ENCODE measurements around the gene COQ8B. TPM values are rescaled to one million over a fixed set of nuclear protein-coding genes. Genes with fewer than 3 reads are reported as not detected.

The COQ8B gene
- total RNA-seq, 1 experiment from 2014 or later: 19.5 TPM

- Histone ChIP-seq H4K20me1 (ENCODE audit: low read length) (no peaks in the 10 kb centered on the region), H3K9me3 (ENCODE audit: low read length) (no peaks in the 10 kb centered on the region), H3K4me2 (ENCODE audit: low read length) (no peak overlapping the region), H3K4me3 (ENCODE audit: low read length) (no peak overlapping the region), H3K9ac (ENCODE audit: low read length) (no peak overlapping the region), H3K79me2 (ENCODE audit: low read length) (peaks cover 10% of the 10 kb centered on the region), H2AFZ (ENCODE audit: low read length) (no peak overlapping the region), H3K27me3 (ENCODE audit: low read length) (no peaks in the 10 kb centered on the region), H3F3A (ENCODE audit: low read length, unreplicated experiment) (no peaks in the 10 kb centered on the region), H3K4me1 (ENCODE audit: insufficient read depth, low read length) (no peaks in the 10 kb centered on the region), H3K27ac (ENCODE audit: low read length) (no peak overlapping the region), H3K9me2 (replicated peaks; ENCODE audit: low read length) (no peaks in the 10 kb centered on the region), H3K36me3 (ENCODE audit: low read depth, low read length) (peaks cover 53% of the 10 kb centered on the region)
- BruUV-seq (replicated peaks): no TSS peak
- TF ChIP-seq EZH2phosphoT487 (IDR thresholded peaks at IDR 0.05; ENCODE audit: borderline replicate concordance, low read length) (no peak), CTCF (conservative IDR thresholded peaks at IDR 0.05; ENCODE audit: low read depth, low read length) (no peak), EZH2 (IDR thresholded peaks at IDR 0.05; ENCODE audit: low read length, unreplicated experiment) (no peak)
- intact Hi-C loops (cut with micrococcal nuclease): no loop called here
- DNase-seq: no peak
- ATAC-seq: no peak
- CTCF ChIA-PET: interaction anchor here (0.6 kb wide), 1 partner anchor 500 kb away, joined by 3 read pairs; no protein-coding TSS in a partner anchor
- POLR2A ChIA-PET (ENCODE audit: unreplicated experiment): interaction anchor here (0.5 kb wide), 1 partner anchor 42 kb away, joined by 3 read pairs; no protein-coding TSS in a partner anchor
Measured at GRCh38 chr19:40763526-40763925, 46.8 kb upstream of the COQ8B start.

- BruUV-seq (replicated peaks): no TSS peak
- Histone ChIP-seq H3K27me3 (ENCODE audit: low read length) (no peaks in the 10 kb centered on the region), H2AFZ (ENCODE audit: low read length) (no peak overlapping the region), H3K4me2 (ENCODE audit: low read length) (no peak overlapping the region), H3K4me3 (ENCODE audit: low read length) (no peak overlapping the region), H3K9me3 (ENCODE audit: low read length) (no peaks in the 10 kb centered on the region), H3K79me2 (ENCODE audit: low read length) (peaks cover 14% of the 10 kb centered on the region), H4K20me1 (ENCODE audit: low read length) (no peaks in the 10 kb centered on the region), H3K36me3 (ENCODE audit: low read depth, low read length) (peaks cover 57% of the 10 kb centered on the region), H3K4me1 (ENCODE audit: insufficient read depth, low read length) (no peaks in the 10 kb centered on the region), H3K27ac (ENCODE audit: low read length) (no peak overlapping the region), H3K9ac (ENCODE audit: low read length) (no peak overlapping the region), H3F3A (ENCODE audit: low read length, unreplicated experiment) (no peaks in the 10 kb centered on the region), H3K9me2 (replicated peaks; ENCODE audit: low read length) (no peaks in the 10 kb centered on the region)
- POLR2A ChIA-PET (ENCODE audit: unreplicated experiment): no interaction called here
- intact Hi-C loops (cut with micrococcal nuclease): no loop called here
- CTCF ChIA-PET: no interaction called here
- no peak for ATAC-seq
- no peak for DNase-seq
- TF ChIP-seq EZH2phosphoT487 (IDR thresholded peaks at IDR 0.05; ENCODE audit: borderline replicate concordance, low read length) (no peak), CTCF (conservative IDR thresholded peaks at IDR 0.05; ENCODE audit: low read depth, low read length) (no peak), EZH2 (IDR thresholded peaks at IDR 0.05; ENCODE audit: low read length, unreplicated experiment) (no peak)
Measured at GRCh38 chr19:40762754-40763470, 46.2 kb upstream of the COQ8B start.

- no peak overlapping the region for H3K4me3 ChIP-seq (ENCODE audit: low read length)
- H3F3A ChIP-seq (ENCODE audit: low read length, unreplicated experiment): no peaks in the 10 kb centered on the region
- no peak for TF ChIP-seq EZH2 (IDR thresholded peaks at IDR 0.05; ENCODE audit: low read length, unreplicated experiment)
- no peak for TF ChIP-seq CTCF (conservative IDR thresholded peaks at IDR 0.05; ENCODE audit: low read depth, low read length)
- no peak for TF ChIP-seq EZH2phosphoT487 (IDR thresholded peaks at IDR 0.05; ENCODE audit: borderline replicate concordance, low read length)
- H3K4me2 ChIP-seq (ENCODE audit: low read length): no peak overlapping the region
- no peak overlapping the region for H3K9ac ChIP-seq (ENCODE audit: low read length)
- H3K4me1 ChIP-seq (ENCODE audit: insufficient read depth, low read length): peaks cover 24% of the 10 kb centered on the region
- H2AFZ ChIP-seq (ENCODE audit: low read length): no peak overlapping the region
- H4K20me1 ChIP-seq (ENCODE audit: low read length): peaks cover 26% of the 10 kb centered on the region
- no peaks in the 10 kb centered on the region for H3K9me3 ChIP-seq (ENCODE audit: low read length)
- no peaks in the 10 kb centered on the region for H3K9me2 ChIP-seq (replicated peaks; ENCODE audit: low read length)
- H3K79me2 ChIP-seq (ENCODE audit: low read length): peaks cover 47% of the 10 kb centered on the region
- BruUV-seq (replicated peaks): no TSS peak
- intact Hi-C loops (cut with micrococcal nuclease): no loop called here
- CTCF ChIA-PET: no interaction called here
- ATAC-seq: no peak
- H3K36me3 ChIP-seq (ENCODE audit: low read depth, low read length): peaks cover 55% of the 10 kb centered on the region
- no peaks in the 10 kb centered on the region for H3K27me3 ChIP-seq (ENCODE audit: low read length)
- POLR2A ChIA-PET (ENCODE audit: unreplicated experiment): no interaction called here
- DNase-seq: no peak
- no peak overlapping the region for H3K27ac ChIP-seq (ENCODE audit: low read length)
Measured at GRCh38 chr19:40759352-40759751, 42.7 kb upstream of the COQ8B start.
